MM.1S (cell line): ENCODE results near the gene ZSWIM9.

Experiments
- DNase-seq: peaks from one replicate; pipeline ENCODE4 v3.0.0-alpha.2; 2015
- H2AFZ ChIP-seq: fragments of 300-600 bp; sonication (generic); 2 replicates; pipeline ENCODE4 v1.6.0; 2016; ENCODE audit warnings: antibody characterized with exemption, low read length
- H3F3A ChIP-seq: fragments of 300-600 bp; sonication (generic); 2 replicates; pipeline ENCODE4 v1.6.1; 2016; ENCODE audit warnings: mild to moderate bottlenecking, antibody characterized with exemption, low read length, moderate library complexity, mixed read lengths; ENCODE audit not compliant: insufficient read depth
- H3K27ac ChIP-seq: fragments of 300-600 bp; sonication (generic); 2 replicates; pipeline ENCODE4 v1.5.1; 2016; ENCODE audit warnings: mild to moderate bottlenecking, low read length
- H3K27me3 ChIP-seq: fragments of 300-600 bp; sonication (generic); replicated peaks from 2 replicates; pipeline ENCODE4 v1.6.0; 2016; ENCODE audit warnings: low read length; ENCODE audit not compliant: insufficient read depth
- H3K36me3 ChIP-seq: fragments of 300-600 bp; sonication (generic); replicated peaks from 2 replicates; pipeline ENCODE4 v1.6.1; 2016; ENCODE audit warnings: mild to moderate bottlenecking, low read length, mixed read lengths; ENCODE audit not compliant: insufficient read depth
- H3K4me1 ChIP-seq: fragments of 300-600 bp; sonication (generic); 2 replicates; pipeline ENCODE4 v1.6.1; 2016; ENCODE audit warnings: low read length, mixed read lengths
- H3K4me2 ChIP-seq: fragments of 300-600 bp; sonication (generic); 2 replicates; pipeline ENCODE4 v1.6.0; 2016; ENCODE audit warnings: low read depth, low read length
- H3K4me3 ChIP-seq: fragments of 300-600 bp; sonication (generic); 2 replicates; pipeline ENCODE4 v1.5.1; 2016; ENCODE audit warnings: low read length, mixed read lengths
- H3K79me2 ChIP-seq: fragments of 300-600 bp; sonication (generic); 2 replicates; pipeline ENCODE4 v1.6.1; 2016; ENCODE audit warnings: mixed run types, low read length, mixed read lengths
- H3K9ac ChIP-seq: fragments of 300-600 bp; sonication (generic); 2 replicates; pipeline ENCODE4 v1.6.1; 2016; ENCODE audit warnings: low read length, mixed read lengths
- H3K9me2 ChIP-seq: fragments of 300-600 bp; sonication (generic); replicated peaks from 2 replicates; pipeline ENCODE4 v1.6.1; 2016; ENCODE audit warnings: mild to moderate bottlenecking, low read length, mixed read lengths; ENCODE audit not compliant: insufficient read depth
- H3K9me3 ChIP-seq: fragments of 300-600 bp; sonication (generic); replicated peaks from 2 replicates; pipeline ENCODE4 v1.6.1; 2016; ENCODE audit warnings: mild to moderate bottlenecking, low read length, mixed read lengths; ENCODE audit not compliant: insufficient read depth
- H4K20me1 ChIP-seq: fragments of 300-600 bp; sonication (generic); 2 replicates; pipeline ENCODE4 v1.6.1; 2016; ENCODE audit warnings: mild to moderate bottlenecking, low read length, moderate library complexity, mixed read lengths; ENCODE audit not compliant: insufficient read depth
- CTCF ChIP-seq: fragments of 300-600 bp; sonication (generic); IDR thresholded peaks from 2 replicates; pipeline ENCODE4 v1.5.1; 2016; ENCODE audit warnings: antibody characterized with exemption, low read length, mixed read lengths
- EZH2 ChIP-seq: fragments of 300-600 bp; sonication (generic); optimal IDR thresholded peaks from 2 replicates; pipeline ENCODE3; 2017; ENCODE audit warnings: low read depth, mild to moderate bottlenecking, antibody characterized with exemption, low read length, mixed read lengths
- EZH2phosphoT487 ChIP-seq: fragments of 300-600 bp; sonication (generic); IDR thresholded peaks from 2 replicates; pipeline ENCODE4 v1.6.1; 2018; ENCODE audit warnings: antibody characterized with exemption, low read length

ZSWIM9 gene

GRCh38 chr19:48158210-48158790 lies 12.2 kb upstream of the ZSWIM9 start:
- Histone ChIP-seq H3K9me3 (no peaks in the 10 kb centered on the region), H3K4me3 (no peak overlapping the region), H3K27ac (no peak overlapping the region), H4K20me1 (no peaks in the 10 kb centered on the region), H3K4me2 (no peak overlapping the region), H3K9ac (no peak overlapping the region), H2AFZ (no peak overlapping the region), H3K9me2 (no peaks in the 10 kb centered on the region), H3K36me3 (peaks cover 5% of the 10 kb centered on the region; the same call in 1 of the 2 replicates), H3K4me1 (no peaks in the 10 kb centered on the region), H3K27me3 (no peaks in the 10 kb centered on the region), H3K79me2 (no peaks in the 10 kb centered on the region), H3F3A (no peaks in the 10 kb centered on the region)
- DNase-seq = no peak
- TF ChIP-seq CTCF (no peak), EZH2phosphoT487 (no peak), EZH2 (no peak)

- Histone ChIP-seq H3K4me2 (peak overlapping the region; percentile 56; the same call in 1 of the 2 replicates), H3K9ac (no peak overlapping the region), H3K4me3 (no peak overlapping the region), H3K4me1 (peaks cover 16% of the 10 kb centered on the region), H4K20me1 (peaks cover 8% of the 10 kb centered on the region), H3K36me3 (no peaks in the 10 kb centered on the region; the same call in 1 of the 2 replicates), H2AFZ (no peak overlapping the region), H3K79me2 (peaks cover 65% of the 10 kb centered on the region), H3K9me2 (no peaks in the 10 kb centered on the region), H3F3A (peaks cover 3% of the 10 kb centered on the region; the same call in 1 of the 2 replicates), H3K9me3 (no peaks in the 10 kb centered on the region), H3K27ac (no peak overlapping the region), H3K27me3 (no peaks in the 10 kb centered on the region)
- TF ChIP-seq EZH2phosphoT487 = no peak
- TF ChIP-seq CTCF = no peak
- no peak for TF ChIP-seq EZH2
- no peak for DNase-seq
Observed at GRCh38 chr19:48168689-48169088, 1.8 kb upstream of the ZSWIM9 start.

GRCh38 chr19:48169578-48169938 lies 922 bp upstream of the ZSWIM9 start:
- peaks cover 23% of the 10 kb centered on the region for H3K4me1 ChIP-seq

More at GRCh38 chr19:48169578-48169938, 922 bp upstream of the ZSWIM9 start:
- peak overlapping the region; percentile 92; the same call in 1 of the 2 replicates for H3K27ac ChIP-seq
- H3K36me3 ChIP-seq = no peaks in the 10 kb centered on the region; the same call in 1 of the 2 replicates
- H3K4me2 ChIP-seq = peak overlapping the region; percentile 83; the same call in 1 of the 2 replicates
- peak; percentile 82 for DNase-seq
- peak overlapping the region; percentile 96; the same call in 1 of the 2 replicates for H3K9ac ChIP-seq
- no peak for TF ChIP-seq CTCF
- no peak for TF ChIP-seq EZH2
- TF ChIP-seq EZH2phosphoT487 = no peak
- H3K4me3 ChIP-seq = peak overlapping the region; percentile 99
- H3K27me3 ChIP-seq = no peaks in the 10 kb centered on the region
- peaks cover 10% of the 10 kb centered on the region for H3F3A ChIP-seq
- H3K9me2 ChIP-seq = no peaks in the 10 kb centered on the region
- H2AFZ ChIP-seq = no peak overlapping the region
- H3K9me3 ChIP-seq = no peaks in the 10 kb centered on the region
- H3K79me2 ChIP-seq = peaks cover 60% of the 10 kb centered on the region
- peaks cover 8% of the 10 kb centered on the region for H4K20me1 ChIP-seq
